Stomach (tissue), 9 donors: ENCODE data around the gene TASL. TPM values are rescaled to one million over a fixed set of nuclear protein-coding genes. Genes with fewer than 3 reads are reported as not detected.

Experiments
- DNase-seq, 2 donors: peaks; one replicate each; pipeline versions ENCODE4 v3.0.0 to v3.0.0-alpha.2; 2013 to 2019
- H3K27ac ChIP-seq, 5 donors: fragments of 200-600 bp in 4 of 5; sonication (generic) in 4 of 5; one replicate each; pipeline ENCODE4 v1.5.1; 2013 to 2019; ENCODE audit warnings: mild to moderate bottlenecking in 1 of 5, moderate library complexity in 1 of 5
- H3K27me3 ChIP-seq, 3 donors: fragments of 200-600 bp; sonication (generic); one replicate each; pipeline ENCODE4 v1.5.1; 2017 to 2019; ENCODE audit warnings: mixed run types in 1 of 3
- H3K36me3 ChIP-seq, 4 donors: fragments of 200-600 bp; sonication (generic); 1 replicate in 3 of 4; 2 replicates in 1 of 4; pipeline ENCODE4 v1.5.1; 2016 to 2019
- H3K4me1 ChIP-seq, 4 donors: fragments of 200-600 bp; sonication (generic); one replicate each; pipeline ENCODE4 v1.5.1; 2016 to 2019
- H3K4me3 ChIP-seq, 4 donors: fragments of 200-600 bp; sonication (generic) in 3 of 4; one replicate each; pipeline ENCODE4 v1.5.1; 2016 to 2019; ENCODE audit warnings: mild to moderate bottlenecking in 1 of 4
- H3K9me3 ChIP-seq, 4 donors: fragments of 200-600 bp; sonication (generic); one replicate each; pipeline ENCODE4 v1.5.1; 2016 to 2019
- CTCF ChIP-seq, 7 experiments: fragments of 450-650 bp in 4 of 7; fragments of 200-600 bp in 3 of 7; sonication (generic) in 3 of 7; IDR thresholded peaks; one replicate each; pipeline ENCODE4 v1.5.1; 2016 to 2019; ENCODE audit warnings: antibody characterized with exemption in 7 of 7, control low read depth in 2 of 7, mild to moderate bottlenecking in 1 of 7
- EP300 ChIP-seq: sonication (generic); formaldehyde crosslinking; IDR thresholded peaks from one replicate; pipeline ENCODE4 v1.6.1; 2017; ENCODE audit warnings: antibody characterized with exemption
- POLR2A ChIP-seq, 4 donors: fragments of 450-650 bp; IDR thresholded peaks; one replicate each; pipeline ENCODE4 v1.6.1; 2016; ENCODE audit warnings: antibody characterized with exemption in 4 of 4, control low read depth in 2 of 4, mild to moderate bottlenecking in 1 of 4, moderate library complexity in 1 of 4
- POLR2AphosphoS5 ChIP-seq, 3 donors: sonication (generic); formaldehyde crosslinking; IDR thresholded peaks; one replicate each; pipeline ENCODE4 v1.6.1; 2016; ENCODE audit warnings: antibody characterized with exemption in 3 of 3
- WGBS, 5 donors: extraction: QIAGEN DNeasy Blood & Tissue Kit in 3 of 5; methylation state at CpG; one replicate each; pipeline versions ENCODE4 v1.1.5 to v1.1.7; 2013 to 2018; 5-methylcytosine and 5-hydroxymethylcytosine counted together
- intact Hi-C: fragments of 100-400 bp; cut with DNase I; formaldehyde crosslinking; loops from one replicate; pipeline ENCODE4 v1.15.1; 2023; ENCODE audit warnings: low total_unique reads
- polyA plus RNA-seq, 3 donors: library from polyadenylated mRNA; stranded (reverse); fragments of 200-250 nt; gene quantifications; one replicate each; pipeline ENCODE4 v1.2.3, GENCODE V29; 2013
- total RNA-seq, 5 donors: library from RNA; depleted of rRNA; stranded (reverse); fragments of >200 nt; gene quantifications; one replicate each; pipeline versions ENCODE4 v1.1.0 to v1.2.3, GENCODE V29; 2014 to 2016
- donor health status: healthy with polysubstance abuse.
- donor health status: Bipolar disorder and iron deficiency.
- donor health status: healthy.

Gene TASL
- total and polyA plus RNA-seq, 8 donors = 0.10 to 9.3 (median 0.99) TPM; not detected in 2

- TF ChIP-seq POLR2AphosphoS5 (IDR thresholded peaks at IDR 0.05) (no peak), POLR2A (IDR thresholded peaks at IDR 0.05) (no peak), CTCF (IDR thresholded peaks at IDR 0.05) (no peak), EP300 (no peak)
- no peaks in the 10 kb centered on the region for H3K27me3 ChIP-seq
- DNase-seq = no peak
- no peak overlapping the region for H3K27ac ChIP-seq
- H3K4me1 ChIP-seq = no peaks in the 10 kb centered on the region
- H3K9me3 ChIP-seq = no peaks in the 10 kb centered on the region
- no peak overlapping the region for H3K4me3 ChIP-seq
- 66 to 84% (median 80%) methylated on average over 5 of the region's 5 CpGs for WGBS, 5 donors
- no peaks in the 10 kb centered on the region for H3K36me3 ChIP-seq
- intact Hi-C loops = no loop called here
Measured at GRCh38 chrX:30589146-30589888, 11.8 kb upstream of the TASL start.

GRCh38 chrX:30586516-30586915, 8.9 kb upstream of the TASL start:
- no peaks in the 10 kb centered on the region for H3K4me1 ChIP-seq
- no peaks in the 10 kb centered on the region for H3K9me3 ChIP-seq
- no peak overlapping the region for H3K27ac ChIP-seq
- no peak overlapping the region for H3K4me3 ChIP-seq
- DNase-seq = no peak
- H3K36me3 ChIP-seq = no peaks in the 10 kb centered on the region
- intact Hi-C loops = no loop called here
- no peaks in the 10 kb centered on the region for H3K27me3 ChIP-seq
- 39 to 75% (median 45%) methylated on average over 1 of the region's 1 CpG for WGBS, 5 donors
- TF ChIP-seq POLR2AphosphoS5 (IDR thresholded peaks at IDR 0.05) (no peak), CTCF (IDR thresholded peaks at IDR 0.05) (no peak)

GRCh38 chrX:30582664-30583063, 5.1 kb upstream of the TASL start:
- Histone ChIP-seq H3K27me3 (no peaks in the 10 kb centered on the region), H3K4me1 (no peaks in the 10 kb centered on the region), H3K4me3 (no peak overlapping the region), H3K9me3 (no peaks in the 10 kb centered on the region), H3K36me3 (no peaks in the 10 kb centered on the region), H3K27ac (no peak overlapping the region)
- intact Hi-C loops = no loop called here
- 77 to 92% (median 84%) methylated on average over 6 of the region's 6 CpGs for WGBS, 5 donors
- TF ChIP-seq CTCF (IDR thresholded peaks at IDR 0.05) = no peak
- no peak for TF ChIP-seq POLR2AphosphoS5 (IDR thresholded peaks at IDR 0.05)
- TF ChIP-seq POLR2A (IDR thresholded peaks at IDR 0.05) = no peak
- no peak for TF ChIP-seq EP300
- no peak for DNase-seq

- no peaks in the 10 kb centered on the region for H3K4me1 ChIP-seq
- no peak overlapping the region for H3K4me3 ChIP-seq
- no peaks in the 10 kb centered on the region for H3K36me3 ChIP-seq
- WGBS, 5 donors = 57 to 100% (median 92%) methylated on average over 2 of the region's 2 CpGs
- no peak for DNase-seq
- no peaks in the 10 kb centered on the region for H3K27me3 ChIP-seq
- TF ChIP-seq CTCF (IDR thresholded peaks at IDR 0.05) = no peak
- TF ChIP-seq POLR2A (IDR thresholded peaks at IDR 0.05) = no peak
- TF ChIP-seq EP300 = no peak
- TF ChIP-seq POLR2AphosphoS5 (IDR thresholded peaks at IDR 0.05) = no peak
- no peaks in the 10 kb centered on the region for H3K9me3 ChIP-seq
- intact Hi-C loops = no loop called here
- H3K27ac ChIP-seq = no peak overlapping the region
Measured at GRCh38 chrX:30580641-30581040, 3.1 kb upstream of the TASL start.
